HG02981 (cell line): ENCODE measurements around the gene PPP2R2C.

Source experiments
- ATAC-seq: cut with Tn5 transposase; IDR thresholded peaks from one replicate; pipeline ENCODE4 v1.9.1; 2021; ENCODE audit warnings: mild to moderate bottlenecking, moderate library complexity; ENCODE audit not compliant: unreplicated experiment

The PPP2R2C gene

DNA sequence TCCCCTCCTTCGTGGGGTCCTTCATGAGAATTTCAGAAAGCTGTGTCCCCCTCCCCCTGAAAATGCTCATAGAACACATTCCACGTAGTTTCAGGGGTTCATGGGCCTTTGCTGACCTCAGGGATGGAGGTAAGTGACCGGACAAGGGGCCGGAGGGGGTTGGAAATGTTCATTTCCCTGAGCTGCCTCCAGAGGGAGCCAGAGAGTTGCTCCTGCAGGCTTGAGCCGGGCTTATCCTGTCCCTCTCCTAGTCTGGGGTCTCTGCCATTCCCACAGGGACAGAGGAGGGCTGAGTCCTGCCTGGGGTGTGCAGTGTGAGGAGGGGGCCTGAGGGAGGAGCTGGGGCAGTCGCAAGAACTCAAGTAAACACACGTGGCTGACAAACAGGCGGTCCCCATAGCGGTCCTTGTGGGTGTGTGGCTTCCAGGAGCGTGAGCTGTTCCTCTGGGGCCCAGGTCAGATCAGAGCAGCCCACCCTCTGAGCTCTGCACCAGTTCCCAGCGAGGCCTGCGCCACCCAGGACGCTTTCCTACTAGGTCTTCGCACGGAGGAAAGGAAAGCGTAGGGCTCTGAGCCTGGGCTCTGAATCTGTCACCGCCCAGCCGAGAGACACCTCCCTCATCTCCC, 140.3 kb downstream of the PPP2R2C start:
- no peak for ATAC-seq

DNA sequence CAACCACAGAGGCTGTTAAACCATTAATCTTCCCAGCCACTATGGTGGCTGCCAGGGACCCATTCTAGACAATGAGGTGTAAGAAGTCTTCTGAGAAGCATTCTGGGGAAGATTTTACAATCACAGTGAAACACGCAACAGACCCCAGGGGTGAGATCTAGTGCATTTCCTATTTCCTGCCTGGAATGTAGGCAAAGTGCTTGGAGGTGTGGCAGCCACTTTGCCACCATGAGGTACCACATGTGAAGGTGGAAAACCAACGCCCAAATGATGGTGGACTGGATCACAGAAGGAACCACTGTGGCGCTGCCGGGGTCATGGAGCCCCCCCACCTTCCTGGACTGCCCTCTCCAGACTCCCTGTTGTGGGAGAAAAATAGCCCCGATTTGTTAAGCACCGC, 140.9 kb downstream of the PPP2R2C start:
- no peak for ATAC-seq

DNA sequence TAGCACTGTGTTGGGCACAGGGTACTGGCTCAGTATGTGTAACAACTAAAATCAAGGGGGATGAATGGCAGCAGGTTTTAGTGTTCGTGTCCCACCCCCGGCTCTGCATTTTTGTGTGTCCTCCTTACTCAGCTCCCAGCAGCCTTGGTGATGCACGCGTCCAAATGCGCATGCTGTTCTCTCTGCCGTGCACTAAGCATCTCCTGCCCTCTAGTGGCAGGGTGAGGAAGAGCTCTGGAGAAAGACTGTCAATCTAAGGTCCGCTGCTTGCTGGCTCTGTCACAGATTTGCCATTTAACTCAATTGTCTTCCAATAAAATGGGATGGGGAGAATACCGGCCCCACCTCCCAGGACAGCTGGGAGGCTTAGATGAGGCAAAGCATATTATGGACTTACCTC, 141.4 kb downstream of the PPP2R2C start:
- no peak for ATAC-seq

DNA sequence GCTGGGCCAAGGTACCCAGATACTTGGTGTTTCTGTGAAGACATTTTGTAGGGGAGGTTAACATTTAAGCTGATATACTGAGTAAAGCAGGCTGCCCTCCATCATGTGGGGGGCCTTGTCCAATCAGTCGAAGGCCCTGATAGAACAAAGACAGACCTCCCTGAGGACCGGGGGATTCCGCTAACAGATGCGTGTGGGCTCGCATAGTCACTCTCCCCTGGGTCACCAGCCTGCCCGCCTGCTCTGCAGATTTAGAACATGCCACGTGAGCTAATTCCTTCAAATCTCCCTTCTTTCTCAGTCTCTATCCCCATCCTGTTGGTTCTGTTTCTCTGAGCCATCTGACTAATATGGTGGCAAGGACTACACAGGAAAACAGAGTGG, 142.0 kb downstream of the PPP2R2C start:
- no peak for ATAC-seq

DNA sequence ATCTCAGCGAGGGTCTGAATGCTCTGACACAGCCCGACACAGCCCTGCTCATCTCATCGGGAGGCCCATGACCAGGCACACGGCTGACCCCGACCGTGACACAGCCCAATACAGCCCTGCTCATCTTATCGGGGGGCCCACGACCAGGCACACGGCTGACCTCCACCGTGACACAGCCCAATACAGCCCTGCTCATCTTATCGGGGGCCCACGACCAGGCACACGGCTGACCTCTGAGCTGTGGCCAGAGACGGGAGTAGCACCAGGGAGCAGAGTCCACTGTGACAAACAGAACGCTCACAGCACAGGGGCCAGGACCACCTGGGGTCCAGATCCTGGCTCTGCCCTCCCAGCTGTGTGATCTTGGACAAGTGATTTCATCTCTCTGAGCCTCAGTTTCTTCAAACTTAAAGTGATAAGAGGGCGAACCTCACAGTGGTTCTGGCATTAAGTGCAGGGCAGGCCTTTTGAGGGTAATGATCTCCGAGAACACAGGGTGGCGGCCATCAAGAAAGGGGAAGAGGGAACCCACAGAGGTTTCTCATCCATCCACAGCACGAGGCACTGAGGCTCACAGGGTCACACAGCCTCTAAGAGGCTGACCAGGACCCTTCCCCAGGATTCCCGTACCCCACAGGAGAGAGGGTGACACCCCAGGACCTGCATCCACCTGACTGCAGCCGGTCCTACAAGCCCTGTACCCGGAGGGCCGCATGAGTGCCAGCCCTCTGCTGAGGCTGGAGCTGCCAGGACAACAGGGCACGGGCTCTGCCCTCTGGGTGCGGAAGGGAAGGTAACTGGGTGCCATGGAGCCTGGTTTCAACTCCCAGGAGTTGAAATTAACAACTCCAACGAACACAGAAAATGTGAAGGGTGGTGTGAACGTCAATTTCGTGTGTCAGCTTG, 142.7 kb downstream of the PPP2R2C start:
- no peak for ATAC-seq

DNA sequence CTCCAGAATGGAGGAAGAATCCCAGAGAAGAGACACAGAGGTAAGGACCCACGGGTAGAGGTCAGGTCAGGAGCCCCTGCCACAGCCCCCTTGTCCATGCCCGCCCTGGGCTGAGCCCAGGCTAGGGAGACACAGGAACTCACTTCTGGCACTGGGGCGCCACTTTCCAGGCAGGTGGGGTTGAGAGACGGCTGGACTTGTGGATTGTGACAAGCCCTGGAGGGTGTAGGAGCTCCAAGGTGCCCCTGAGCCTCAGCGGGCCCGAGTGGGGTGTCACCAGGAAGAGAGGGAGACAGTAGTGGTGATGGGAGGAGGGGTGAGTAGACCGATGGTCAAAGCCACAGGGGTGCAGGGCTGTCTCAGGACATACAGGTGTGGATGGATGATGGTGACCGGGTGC, 143.9 kb downstream of the PPP2R2C start:
- no peak for ATAC-seq

DNA sequence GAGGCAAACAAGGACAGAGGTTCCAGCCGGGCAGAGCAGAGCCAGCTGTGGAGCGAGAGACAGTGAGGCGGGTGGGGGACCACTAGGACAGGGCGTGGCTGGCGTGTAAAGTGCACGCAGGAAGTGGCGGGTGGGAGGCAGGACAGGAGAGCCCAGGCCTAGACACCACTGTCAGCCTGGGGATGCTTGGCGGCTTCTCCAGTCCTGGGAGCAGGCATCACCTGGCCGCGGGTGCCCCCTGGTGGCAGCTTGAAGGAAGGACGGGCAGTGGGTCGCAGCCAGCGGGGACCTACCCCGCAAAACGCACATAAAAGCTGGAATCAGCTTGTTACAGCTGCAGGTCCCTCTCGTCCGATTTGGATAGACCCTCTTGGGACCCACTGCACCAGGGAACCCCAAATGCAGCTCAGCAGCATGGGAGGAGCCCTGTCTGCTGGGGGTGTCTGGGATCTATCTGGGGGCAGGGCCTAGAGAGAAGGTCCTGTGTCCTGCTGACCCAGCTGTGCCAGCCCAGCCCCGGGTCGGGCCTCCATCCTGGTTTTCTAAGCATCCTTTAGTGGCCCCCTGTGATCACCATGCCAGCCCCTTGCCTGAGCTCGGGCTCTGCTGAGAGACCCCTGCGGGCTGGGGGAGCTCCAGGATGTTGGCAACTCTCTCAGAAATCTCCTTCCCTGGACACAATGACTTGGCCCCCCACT, 145.0 kb downstream of the PPP2R2C start:
- peak; percentile 46 for ATAC-seq

DNA sequence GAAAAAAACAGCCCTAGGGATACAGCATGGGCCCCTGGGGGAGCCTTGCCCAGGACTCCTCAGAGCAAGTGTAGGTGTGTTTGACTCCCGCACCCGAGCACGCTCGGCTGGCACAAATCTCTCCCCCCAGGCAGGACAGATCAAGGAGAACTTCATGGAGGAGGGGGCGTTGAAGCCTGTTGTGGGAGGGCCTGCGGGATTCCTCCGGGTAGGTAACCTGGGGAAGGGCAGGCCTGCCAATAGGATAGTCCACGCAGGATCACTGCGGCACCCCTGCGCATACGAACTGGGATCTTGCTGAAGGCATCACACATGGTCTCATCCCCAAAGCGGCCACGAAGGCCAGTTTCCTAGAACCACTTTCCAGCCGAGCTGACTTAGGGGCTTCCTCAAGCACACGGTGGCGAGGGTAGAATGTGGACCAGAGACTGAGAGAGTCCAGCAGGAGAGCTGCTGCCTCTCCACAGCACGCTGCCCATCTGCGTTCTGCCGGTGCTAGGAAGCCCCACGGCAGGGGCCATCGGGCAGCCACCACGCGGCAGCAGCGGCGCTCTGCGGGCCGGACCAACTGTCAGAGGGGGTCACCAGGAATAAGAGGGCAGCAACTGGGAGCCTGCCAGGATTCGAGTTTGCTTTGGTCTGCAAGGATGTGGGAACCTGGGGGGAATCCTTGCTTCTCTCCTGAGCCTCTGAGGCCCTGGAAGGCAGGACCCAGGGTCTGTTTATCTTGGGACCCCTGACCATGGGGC, 145.9 kb downstream of the PPP2R2C start:
- ATAC-seq: no peak

DNA sequence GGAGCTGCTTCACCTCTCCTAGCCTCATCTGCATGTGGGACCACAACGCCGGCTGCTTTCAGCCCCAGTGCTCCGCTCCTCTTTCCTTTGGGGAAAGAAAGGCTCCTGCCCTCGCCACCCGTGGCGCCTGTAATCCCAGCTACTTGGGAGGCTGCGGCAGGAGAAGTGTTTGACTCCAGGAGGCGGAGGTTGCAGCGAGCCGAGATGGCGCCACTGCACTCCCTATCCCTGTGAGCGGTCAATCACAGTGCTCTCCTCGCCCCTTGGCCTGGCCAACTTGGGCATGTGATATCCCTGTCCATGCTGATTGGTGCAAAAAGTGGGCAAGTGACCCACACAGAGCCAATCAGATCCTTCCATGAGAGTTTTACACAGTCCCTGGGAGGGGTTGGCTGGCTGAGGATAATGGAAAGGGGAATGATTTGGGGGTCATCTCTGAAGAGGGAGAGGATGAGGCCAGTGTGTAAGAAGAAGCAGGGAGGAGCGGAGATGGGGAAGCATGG, 146.6 kb downstream of the PPP2R2C start:
- no peak for ATAC-seq

DNA sequence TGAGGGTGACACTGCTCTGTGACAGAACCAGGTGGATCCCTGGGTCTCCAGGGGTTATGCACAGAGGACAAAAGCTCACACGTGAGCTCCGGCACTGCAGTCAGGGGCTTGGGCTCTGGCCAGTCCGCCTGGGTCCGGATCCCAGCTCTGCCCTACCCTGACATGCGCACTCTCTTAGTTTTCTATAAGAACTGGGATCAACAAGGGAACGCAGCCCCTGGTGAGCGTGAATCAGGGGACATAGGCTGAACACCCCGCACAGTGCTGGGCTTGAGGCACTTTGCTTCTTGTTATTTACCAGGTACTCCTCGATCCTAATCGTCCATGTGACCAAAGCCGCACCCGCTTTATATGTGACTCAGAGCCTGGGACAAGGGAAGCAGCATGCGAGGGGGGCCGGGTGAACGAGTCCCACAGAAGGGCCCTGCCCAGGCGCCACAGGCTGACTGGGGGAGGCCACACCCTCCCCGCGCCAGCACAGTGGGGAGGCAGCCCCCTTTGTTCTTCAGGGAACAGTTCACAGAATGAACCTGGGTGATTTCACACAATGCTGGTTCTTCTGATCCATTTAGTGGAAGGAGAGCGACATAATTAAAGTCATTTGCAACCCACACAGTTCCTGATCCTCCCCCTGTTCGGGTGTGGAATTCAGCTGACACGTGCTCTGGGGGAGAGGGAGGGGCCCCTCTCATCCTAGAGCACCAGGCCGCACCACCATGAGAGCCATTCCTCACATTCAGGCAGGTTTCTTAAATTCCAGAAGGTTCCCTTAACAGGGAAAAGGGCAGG, 147.2 kb downstream of the PPP2R2C start:
- ATAC-seq: no peak

DNA sequence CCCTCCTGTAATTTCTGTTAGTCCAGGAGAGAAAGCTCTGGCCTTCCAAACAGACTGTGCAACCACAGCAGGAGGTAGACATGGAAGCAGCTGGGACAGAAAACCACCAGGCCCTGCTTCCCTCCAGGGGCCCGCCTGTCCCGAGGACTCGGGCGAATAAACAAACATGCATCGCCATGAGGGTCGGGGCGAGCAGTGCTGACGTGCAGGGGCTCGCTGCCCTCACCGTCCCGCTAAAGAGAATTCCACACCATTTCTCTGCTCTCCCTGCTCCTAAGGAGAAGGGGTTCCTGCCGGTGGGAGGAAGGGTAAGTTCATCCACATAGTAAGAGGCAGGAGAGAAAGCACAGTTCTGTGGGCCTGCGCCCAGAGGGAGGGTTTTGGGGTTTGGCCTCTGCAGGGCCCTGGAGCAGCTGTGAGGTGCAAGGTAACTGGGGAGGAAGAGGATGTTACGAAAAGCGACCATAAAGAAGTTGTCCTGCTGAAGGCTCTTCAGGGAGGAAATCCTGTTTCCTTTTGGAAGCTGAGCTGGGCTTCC, 147.9 kb downstream of the PPP2R2C start:
- ATAC-seq: no peak

DNA sequence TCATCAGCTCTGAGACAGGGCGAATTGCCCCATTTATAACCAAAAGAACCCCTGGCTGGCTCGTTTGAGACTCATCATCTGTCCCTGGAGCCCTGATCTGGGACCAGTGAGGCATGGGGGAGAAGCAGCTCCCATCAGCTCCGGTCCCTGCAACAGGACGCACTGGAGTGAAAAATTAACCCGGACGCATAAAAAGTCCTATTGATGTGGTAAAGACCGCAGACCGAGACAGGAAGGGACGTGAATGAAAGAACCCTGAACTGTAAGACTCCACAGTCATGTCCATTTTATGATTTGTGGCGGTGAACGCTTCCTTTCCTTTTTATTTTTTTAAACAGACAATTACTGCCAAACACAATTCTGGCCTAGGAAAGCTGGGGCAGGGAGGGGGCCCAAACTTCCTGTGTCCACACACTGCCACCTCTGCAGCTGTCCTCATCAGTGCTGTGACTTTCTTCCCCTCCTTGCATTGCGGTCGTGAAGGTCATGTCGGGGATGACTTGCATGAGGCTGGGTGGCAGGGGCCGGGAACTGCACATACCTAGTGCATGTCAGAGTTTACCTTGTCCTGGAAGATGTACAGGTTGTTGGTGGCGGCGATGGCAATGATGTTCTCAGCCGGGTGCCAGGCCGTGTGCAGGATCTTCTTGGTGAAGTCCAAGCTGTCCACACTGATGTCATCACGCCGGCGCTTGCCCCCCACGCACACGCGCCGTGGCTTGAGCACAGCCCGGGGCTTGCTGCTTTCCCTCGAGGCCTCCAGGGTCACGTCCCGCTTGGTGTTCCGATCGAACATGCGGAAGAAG, 149.4 kb downstream of the PPP2R2C start:
- no peak for ATAC-seq

DNA sequence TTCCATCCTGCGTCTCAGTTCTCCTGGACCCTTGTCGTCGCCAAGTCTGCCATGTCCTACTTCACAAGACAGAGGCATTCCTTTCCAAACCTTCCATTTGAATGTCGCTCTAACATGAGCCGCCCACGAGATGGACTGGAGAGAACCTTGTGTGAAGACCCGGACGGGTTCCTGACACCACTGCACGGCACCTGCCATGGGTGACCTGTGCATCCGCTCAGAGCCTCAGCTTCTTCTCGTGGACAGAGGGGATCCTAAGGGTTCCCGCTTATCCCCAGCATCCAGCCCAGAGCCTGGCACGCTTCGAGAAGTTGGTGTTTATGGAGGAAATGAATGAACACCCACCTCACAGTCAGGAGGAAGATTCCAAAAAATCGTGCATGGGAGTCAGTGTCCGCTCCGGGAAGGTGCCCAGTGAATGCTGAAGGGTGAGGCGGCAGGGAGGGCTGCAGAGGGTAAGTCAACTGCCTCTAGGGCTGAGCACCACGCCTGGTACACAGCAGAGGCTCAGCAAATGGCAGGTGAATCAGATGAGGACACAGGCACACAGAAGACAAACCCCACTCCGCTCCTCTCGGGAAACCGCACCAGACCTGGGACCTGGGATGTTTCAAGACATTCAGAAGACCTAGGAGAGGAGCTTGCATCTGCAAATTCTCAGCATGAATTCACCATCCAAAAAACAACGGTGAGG, 150.2 kb downstream of the PPP2R2C start:
- no peak for ATAC-seq

DNA sequence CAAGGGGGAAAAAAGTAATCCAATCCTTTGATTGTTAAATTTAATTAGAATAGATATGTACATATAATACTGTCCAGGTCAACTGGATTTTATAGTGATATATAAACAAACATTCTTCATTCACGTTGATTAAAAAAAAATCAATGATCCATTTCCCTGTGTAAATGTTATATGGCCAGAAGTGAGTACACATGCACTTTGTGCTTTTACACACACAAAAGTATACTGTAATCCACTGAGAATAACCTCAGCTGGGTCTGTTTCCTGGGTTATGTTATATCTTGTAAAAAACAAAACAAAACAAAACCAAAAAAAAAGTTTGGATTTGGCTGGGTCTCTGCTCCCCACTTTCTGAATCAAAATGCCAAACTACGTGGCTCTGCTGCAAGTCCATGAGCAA, 151.1 kb downstream of the PPP2R2C start:
- ATAC-seq: no peak

DNA sequence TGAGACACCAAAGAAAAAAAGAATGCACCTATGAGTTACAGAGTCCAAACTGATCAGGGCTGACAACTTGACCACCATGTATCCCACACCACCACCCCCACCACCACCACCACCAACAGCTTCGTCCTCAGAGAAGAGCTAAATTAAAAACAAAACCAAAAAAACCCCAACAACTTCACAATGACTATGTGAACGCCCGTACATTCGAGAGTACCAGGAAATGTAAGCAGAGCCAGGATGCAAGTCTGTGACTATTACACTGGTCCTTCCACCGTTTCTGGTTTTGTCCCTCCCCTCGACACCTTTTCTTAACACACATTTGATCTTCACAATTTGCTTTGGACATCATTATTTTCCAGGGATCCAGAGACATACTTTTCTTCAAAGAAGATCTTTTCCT, 151.8 kb downstream of the PPP2R2C start:
- no peak for ATAC-seq

DNA sequence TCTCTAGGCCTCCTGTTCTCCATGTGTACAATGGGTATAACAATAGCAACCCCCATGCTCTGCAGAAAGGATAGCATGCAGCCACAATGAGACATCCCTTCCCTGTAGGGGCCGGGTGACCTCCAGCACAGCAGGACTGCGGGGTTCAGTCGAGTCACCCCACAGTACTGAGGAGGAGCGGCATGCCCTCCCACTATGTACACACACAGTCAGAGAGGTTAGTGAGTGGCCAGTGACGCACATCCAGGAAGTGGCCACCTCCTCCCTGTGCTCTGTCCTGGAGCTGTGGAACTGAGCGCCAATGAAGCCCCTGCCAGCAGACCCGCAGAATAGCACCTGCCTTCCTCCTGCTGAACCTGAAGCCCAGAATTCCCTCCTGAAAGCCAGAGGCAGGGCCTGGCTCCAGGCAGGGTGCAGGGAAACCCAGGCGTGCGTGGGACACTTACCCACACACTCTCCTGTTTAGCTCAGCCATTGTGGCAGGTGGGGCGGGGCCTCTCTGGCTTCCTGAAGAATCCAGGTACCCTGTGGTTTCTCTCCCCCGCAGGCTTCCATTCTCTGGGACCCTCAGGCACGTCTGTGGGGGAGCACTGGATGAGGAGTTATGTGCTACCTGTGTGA, 152.8 kb downstream of the PPP2R2C start:
- ATAC-seq: no peak

DNA sequence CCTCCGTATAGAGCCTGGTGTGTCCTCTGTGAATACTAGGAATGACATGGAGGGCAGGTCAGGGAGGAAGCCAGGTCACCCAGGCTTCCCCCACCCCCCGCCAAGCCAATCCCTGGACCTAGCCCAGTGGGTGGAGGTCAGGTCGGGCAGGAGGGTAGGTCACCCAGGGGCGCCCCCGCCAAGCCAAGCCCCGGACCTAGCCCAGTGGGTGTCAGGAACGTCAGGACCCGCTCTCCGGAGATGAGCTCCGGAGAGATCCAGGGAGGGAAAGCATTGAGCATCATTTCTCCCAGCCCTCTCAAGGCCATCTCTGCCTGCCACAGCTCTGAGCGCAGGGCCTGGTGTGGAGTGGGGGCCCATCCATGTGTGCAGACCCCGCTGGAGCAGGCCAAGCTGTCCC, 154.2 kb downstream of the PPP2R2C start:
- no peak for ATAC-seq

DNA sequence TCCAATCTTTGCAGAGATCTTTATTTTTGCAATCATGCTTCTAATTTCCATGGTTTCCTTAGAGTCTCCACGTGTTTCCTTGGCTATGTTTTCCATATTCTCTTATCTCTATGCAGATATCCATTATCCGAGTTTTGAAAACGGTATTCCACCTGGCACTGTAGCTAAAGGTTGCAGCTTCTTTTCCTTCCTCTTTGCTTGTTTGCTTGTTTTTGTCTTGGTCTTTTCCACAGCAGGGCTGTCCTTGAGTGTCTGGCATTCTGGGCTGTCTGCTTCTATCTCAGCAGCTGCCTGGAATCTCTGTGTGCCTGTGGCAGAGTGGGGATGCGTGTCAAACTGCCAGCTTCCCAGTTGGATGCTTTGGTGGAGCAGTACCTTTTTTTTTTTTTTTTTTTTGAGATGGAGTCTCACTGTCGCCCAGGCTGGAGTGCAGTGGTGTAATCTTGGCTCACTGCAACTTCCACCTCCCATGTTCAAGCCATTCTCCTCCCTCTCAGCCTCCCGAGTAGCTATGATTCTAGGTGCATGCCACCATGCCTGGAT, 155.9 kb downstream of the PPP2R2C start:
- no peak for ATAC-seq
